GM19468 (cell line): ENCODE measurements around the gene HINFP.
A peak's percentile ranks its signal among the peaks of the same experiment; 100 is the strongest.
"Not testable (repeated sequence)": the region's sequence is repeated elsewhere in the genome, so short reads cannot be mapped to it uniquely, and the experiment has no call there.

Source experiments
- ATAC-seq: cut with Tn5 transposase; IDR thresholded peaks from one replicate; pipeline ENCODE4 v1.9.1; 2021; ENCODE audit warnings: mild to moderate bottlenecking, moderate library complexity, moderate number of reproducible peaks; ENCODE audit not compliant: unreplicated experiment; ENCODE audit errors: extremely low read depth

The HINFP gene

GRCh38 chr11:119152604-119153003 is 31.2 kb downstream of the HINFP start:
- no peak for ATAC-seq

- no peak for ATAC-seq
Observed at GRCh38 chr11:119153049-119153818, 31.9 kb downstream of the HINFP start.

DNA sequence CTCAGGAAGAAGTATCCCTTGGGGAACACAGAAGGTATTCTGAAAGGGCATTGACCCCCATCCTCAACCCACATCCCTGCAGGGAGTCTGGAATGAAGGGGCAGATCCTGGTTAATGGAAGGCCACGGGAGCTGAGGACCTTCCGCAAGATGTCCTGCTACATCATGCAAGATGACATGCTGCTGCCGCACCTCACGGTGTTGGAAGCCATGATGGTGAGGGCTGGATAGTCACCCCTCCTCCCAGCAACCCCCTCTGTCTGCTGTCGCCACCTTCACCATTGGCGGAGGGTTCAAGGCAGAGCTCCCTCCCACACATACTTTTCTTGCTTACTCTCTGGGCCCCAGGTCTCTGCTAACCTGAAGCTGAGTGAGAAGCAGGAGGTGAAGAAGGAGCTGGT is 32.8 kb downstream of the HINFP start:
- no peak for ATAC-seq

- ATAC-seq: no peak
Observed at GRCh38 chr11:119155733-119156492, 34.5 kb downstream of the HINFP start.

DNA sequence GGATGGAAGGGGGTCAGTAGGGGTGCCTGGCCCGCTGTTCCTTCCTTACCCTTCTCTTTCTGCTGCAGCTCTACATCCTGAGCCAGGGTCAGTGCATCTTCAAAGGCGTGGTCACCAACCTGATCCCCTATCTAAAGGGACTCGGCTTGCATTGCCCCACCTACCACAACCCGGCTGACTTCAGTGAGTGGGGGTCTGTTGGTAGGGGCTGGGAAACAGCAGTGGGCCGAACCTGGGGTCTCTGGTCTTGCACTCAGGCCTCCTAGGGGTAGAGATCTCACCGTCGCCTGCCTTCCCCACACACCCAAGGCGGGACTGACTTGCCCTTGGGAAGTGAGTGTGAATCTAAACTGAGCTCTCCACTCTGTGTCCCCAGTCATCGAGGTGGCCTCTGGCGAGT is 35.1 kb downstream of the HINFP start:
- no peak for ATAC-seq

DNA sequence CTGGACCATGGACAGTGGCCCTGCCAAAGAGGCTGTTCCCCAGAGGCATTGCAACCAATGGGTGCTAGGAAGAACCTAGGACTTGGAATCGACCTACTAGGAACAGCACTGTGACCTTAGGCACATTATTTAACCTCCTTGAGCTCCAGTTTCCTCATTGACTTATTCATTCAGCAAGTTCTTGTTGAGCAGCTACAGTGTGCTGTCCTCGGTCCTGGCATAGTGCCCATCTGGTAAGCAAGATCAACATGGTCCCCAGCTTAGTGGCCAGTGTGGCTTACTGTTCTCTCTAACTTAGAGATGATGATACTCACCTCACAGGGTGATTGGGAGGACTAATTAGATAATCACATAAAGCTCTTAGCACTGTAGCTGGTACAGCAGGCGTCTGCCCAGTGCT is 35.7 kb downstream of the HINFP start:
- no peak for ATAC-seq

- ATAC-seq: no peak
Observed at GRCh38 chr11:119158467-119158866, 37.1 kb downstream of the HINFP start.

GRCh38 chr11:119160151-119160550 is 38.8 kb downstream of the HINFP start:
- no peak for ATAC-seq

DNA sequence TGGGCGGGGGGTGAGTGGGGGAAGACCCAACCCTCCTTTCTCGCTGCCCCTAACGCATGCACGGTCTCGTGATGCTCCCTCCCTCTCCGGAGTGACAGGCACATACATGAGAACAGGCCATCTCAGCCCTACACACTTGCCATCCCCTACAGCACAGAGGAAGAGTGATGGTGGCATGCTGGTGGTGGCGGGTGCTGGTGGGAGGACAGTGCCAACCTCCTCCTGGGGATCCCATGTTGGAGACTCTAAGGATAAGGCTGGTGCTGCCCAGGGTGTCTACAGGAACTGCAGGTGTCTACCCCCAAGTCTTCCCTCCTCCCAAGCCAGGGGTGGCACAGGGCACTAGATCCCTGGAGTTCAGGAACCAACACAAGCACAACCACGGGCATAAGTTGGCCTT is 40.5 kb downstream of the HINFP start:
- ATAC-seq: no peak

DNA sequence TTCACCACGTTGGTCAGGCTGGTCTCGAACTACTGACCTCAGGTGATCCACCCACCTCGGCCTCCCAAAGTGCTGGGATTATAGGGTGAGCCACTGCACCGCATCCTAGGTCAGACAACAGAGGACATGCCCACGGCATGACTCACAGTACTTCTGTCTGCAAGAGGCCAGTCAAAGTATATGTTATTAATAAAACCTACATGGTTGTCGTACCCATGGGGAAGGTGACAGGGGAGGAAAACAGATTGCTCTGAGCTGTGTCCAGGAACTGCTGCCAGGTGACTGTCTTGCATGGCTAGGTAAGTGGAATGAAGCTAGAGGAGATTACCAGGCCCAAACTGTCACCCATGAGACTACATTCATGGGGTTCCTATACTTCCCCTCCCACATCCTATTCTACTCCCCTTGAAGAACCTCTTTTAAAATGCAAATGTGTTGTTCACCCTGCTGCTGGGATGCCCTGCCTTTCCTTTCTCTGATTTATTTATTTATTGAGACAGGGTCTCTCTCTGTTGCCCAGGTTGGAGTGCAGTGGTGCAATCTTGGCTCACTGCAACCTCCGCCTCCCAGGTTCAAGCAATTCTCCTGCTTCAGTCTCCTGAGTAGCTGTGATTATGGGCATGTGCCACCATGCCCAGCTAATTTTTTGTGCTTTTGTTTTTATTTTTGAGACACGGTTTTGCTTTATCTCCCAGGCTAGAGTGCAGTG is 45.1 kb downstream of the HINFP start:
- no peak for ATAC-seq

DNA sequence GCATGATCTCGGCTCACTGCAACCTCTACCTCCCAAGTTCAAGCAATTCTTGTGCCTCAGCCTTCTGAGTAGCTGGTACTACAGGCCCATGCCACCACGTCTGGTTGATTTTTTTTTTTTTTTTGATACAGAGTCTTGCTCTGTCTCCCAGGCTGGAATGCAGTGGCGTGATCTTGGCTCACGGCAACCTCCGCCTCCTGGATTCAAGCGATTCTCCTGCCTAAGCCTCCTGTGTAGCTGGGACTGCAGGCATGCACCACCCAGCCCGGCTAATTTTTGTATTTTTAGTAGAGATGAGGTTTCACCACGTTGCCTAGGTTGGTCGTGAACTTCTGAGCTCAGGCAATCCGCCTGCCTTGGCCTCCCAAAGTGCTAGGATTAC is 45.7 kb downstream of the HINFP start:
- not testable (repeated sequence) for ATAC-seq

GRCh38 chr11:119167933-119168332 is 46.6 kb downstream of the HINFP start:
- ATAC-seq: no peak

- ATAC-seq: peak; percentile 73
Observed at GRCh38 chr11:119168471-119169281, 47.3 kb downstream of the HINFP start, which contains the start of gene NLRX1. Gene NLRX1, plus strand, starts transcription at chr11:119168725. Its CDS starts 2,679 bp downstream, at chr11:119171404.

- ATAC-seq: no peak
Observed at GRCh38 chr11:119169282-119169719, 47.9 kb downstream of the HINFP start.

- ATAC-seq: no peak
Observed at GRCh38 chr11:119172513-119172912, 51.1 kb downstream of the HINFP start.

DNA sequence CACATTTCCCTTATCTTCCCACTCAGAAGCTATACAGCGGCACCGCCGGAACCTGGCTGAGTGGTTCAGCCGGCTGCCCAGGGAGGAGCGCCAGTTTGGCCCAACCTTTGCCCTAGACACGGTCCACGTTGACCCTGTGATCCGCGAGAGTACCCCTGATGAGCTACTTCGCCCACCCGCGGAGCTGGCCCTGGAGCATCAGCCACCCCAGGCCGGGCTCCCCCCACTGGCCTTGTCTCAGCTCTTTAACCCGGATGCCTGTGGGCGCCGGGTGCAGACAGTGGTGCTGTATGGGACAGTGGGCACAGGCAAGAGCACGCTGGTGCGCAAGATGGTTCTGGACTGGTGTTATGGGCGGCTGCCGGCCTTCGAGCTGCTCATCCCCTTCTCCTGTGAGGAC is 52.1 kb downstream of the HINFP start:
- ATAC-seq: no peak

GRCh38 chr11:119175493-119176077 is 54.2 kb downstream of the HINFP start:
- no peak for ATAC-seq

- ATAC-seq: no peak
Observed at GRCh38 chr11:119178166-119178680, 56.8 kb downstream of the HINFP start.

- no peak for ATAC-seq
Observed at GRCh38 chr11:119179342-119179741, 58.0 kb downstream of the HINFP start.
